ENCODE data around the gene NUMA1. TPM values are rescaled to one million over a fixed set of nuclear protein-coding genes. Genes with fewer than 3 reads are reported as not detected.

The NUMA1 gene
- total RNA-seq, 4 donors from 2014 or later, result 163 to 272 (median 202) TPM

- intact Hi-C loops (cut with DNase I; ENCODE audit: low total_unique reads) (no loop called here), in situ Hi-C loops (cut with MboI; ENCODE audit: low sequenced_read_pairs in 4 of 4) (no loop called here)
These were observed 71.6 kb downstream of the NUMA1 start for GRCh38 chr11:72008728-72009127.

GRCh38 chr11:72007587-72007986, 72.8 kb downstream of the NUMA1 start:
- H3K36me3 ChIP-seq, result peaks cover 11 to 90% of the 10 kb centered on the region in 2 donors
- H3K9me3 ChIP-seq, result no peaks in the 10 kb centered on the region
- DNase-seq, result no peak
- in situ Hi-C loops (cut with MboI; ENCODE audit: low sequenced_read_pairs in 4 of 4) (no loop called here), intact Hi-C loops (cut with DNase I; ENCODE audit: low total_unique reads) (no loop called here)
- H3K4me3 ChIP-seq, result no peak overlapping the region
- no peak for ATAC-seq
- H3K27me3 ChIP-seq, result no peaks in the 10 kb centered on the region
- peaks cover 21 to 28% of the 10 kb centered on the region in 2 donors for H3K4me1 ChIP-seq
- TF ChIP-seq POLR2A (IDR thresholded peaks at IDR 0.05) (no peak), CTCF (IDR thresholded peaks at IDR 0.05 in 4 of 5, conservative IDR thresholded peaks at IDR 0.05 in 1 of 5) (no peak)
- H3K27ac ChIP-seq, result no peak overlapping the region

More at GRCh38 chr11:72008728-72009127, 71.6 kb downstream of the NUMA1 start:
- H3K4me1 ChIP-seq, result peaks cover 32 to 39% of the 10 kb centered on the region in 2 donors
- no peak for TF ChIP-seq CTCF (IDR thresholded peaks at IDR 0.05 in 4 of 5, conservative IDR thresholded peaks at IDR 0.05 in 1 of 5)
- no peak for TF ChIP-seq POLR2A (IDR thresholded peaks at IDR 0.05)
- H3K27me3 ChIP-seq, result no peaks in the 10 kb centered on the region
- ATAC-seq, result no peak
- H3K36me3 ChIP-seq, result peaks cover 11 to 89% of the 10 kb centered on the region in 2 donors
- H3K27ac ChIP-seq, result no peak overlapping the region
- no peak for DNase-seq
- H3K9me3 ChIP-seq, result no peaks in the 10 kb centered on the region
- no peak overlapping the region for H3K4me3 ChIP-seq

GRCh38 chr11:72007089-72007476, 73.3 kb downstream of the NUMA1 start:
- Histone ChIP-seq H3K36me3 (peaks cover 11 to 85% of the 10 kb centered on the region in 2 donors), H3K4me3 (no peak overlapping the region), H3K9me3 (no peaks in the 10 kb centered on the region), H3K4me1 (peaks cover 16 to 23% of the 10 kb centered on the region in 2 donors), H3K27me3 (no peaks in the 10 kb centered on the region), H3K27ac (no peak overlapping the region)
- ATAC-seq (no peak), DNase-seq (no peak)
- TF ChIP-seq CTCF (IDR thresholded peaks at IDR 0.05 in 4 of 5, conservative IDR thresholded peaks at IDR 0.05 in 1 of 5), result no peak
- TF ChIP-seq POLR2A (IDR thresholded peaks at IDR 0.05), result no peak
- intact Hi-C loops (cut with DNase I; ENCODE audit: low total_unique reads) (no loop called here), in situ Hi-C loops (cut with MboI; ENCODE audit: low sequenced_read_pairs in 4 of 4) (no loop called here)

- Histone ChIP-seq H3K4me1 (peaks cover 13 to 18% of the 10 kb centered on the region in 2 donors), H3K27me3 (no peaks in the 10 kb centered on the region), H3K36me3 (peaks cover 11 to 80% of the 10 kb centered on the region in 2 donors), H3K4me3 (no peak overlapping the region), H3K27ac (peak overlapping the region in 1 of 4 donors; percentile 59), H3K9me3 (no peaks in the 10 kb centered on the region)
- TF ChIP-seq CTCF (IDR thresholded peaks at IDR 0.05 in 4 of 5, conservative IDR thresholded peaks at IDR 0.05 in 1 of 5), result no peak
- no peak for TF ChIP-seq POLR2A (IDR thresholded peaks at IDR 0.05)
- no peak for DNase-seq
- no peak for ATAC-seq
- in situ Hi-C loops (cut with MboI; ENCODE audit: low sequenced_read_pairs in 4 of 4), result no loop called here
- intact Hi-C loops (cut with DNase I; ENCODE audit: low total_unique reads), result no loop called here
These were observed 73.8 kb downstream of the NUMA1 start for GRCh38 chr11:72006309-72007088.

All from gastrocnemius medialis (tissue), 4 donors.